SJSA1 (cell line): ENCODE results near the gene IER5L. TPM values are rescaled to one million over a fixed set of nuclear protein-coding genes. Genes with fewer than 3 reads are reported as not detected.

ENCODE experiments used
- DNase-seq, 2 experiments: peaks; one replicate each; pipeline ENCODE4 v3.0.0-alpha.2; 2015 to 2020; ENCODE audit warnings: low spot score in 2 of 2, low read depth in 1 of 2
- H3K27ac ChIP-seq: fragments of 250-450 bp; sonication (Bioruptor Pico); 2 replicates; pipeline ENCODE4 v1.5.1; 2020; ENCODE audit warnings: mild to moderate bottlenecking, moderate library complexity
- H3K27me3 ChIP-seq: fragments of 250-450 bp; sonication (Bioruptor Pico); replicated peaks from 2 replicates; pipeline ENCODE4 v1.5.1; 2020; ENCODE audit warnings: mild to moderate bottlenecking, moderate library complexity
- H3K36me3 ChIP-seq: fragments of 250-450 bp; sonication (Bioruptor Pico); 2 replicates; pipeline ENCODE4 v1.5.1; 2020; ENCODE audit warnings: mild to moderate bottlenecking
- H3K4me1 ChIP-seq: fragments of 250-450 bp; sonication (Bioruptor Pico); replicated peaks from 2 replicates; pipeline ENCODE4 v1.6.1; 2021; ENCODE audit warnings: mild to moderate bottlenecking
- H3K4me3 ChIP-seq: fragments of 250-450 bp; sonication (Bioruptor Pico); 2 replicates; pipeline ENCODE4 v1.5.1; 2020; ENCODE audit warnings: mild to moderate bottlenecking
- H3K9me3 ChIP-seq: fragments of 250-450 bp; sonication (Bioruptor Pico); replicated peaks from 2 replicates; pipeline ENCODE4 v1.5.1; 2020; ENCODE audit warnings: mild to moderate bottlenecking
- total RNA-seq: library from RNA; depleted of rRNA; stranded (reverse); fragments of >200 nt; shearing (Covaris generic); gene quantifications from 2 replicates; pipeline ENCODE4 v1.2.3, GENCODE V29; 2014

Gene IER5L
- total RNA-seq, 1 experiment from 2014 or later = 8.8 TPM

GRCh38 chr9:129182625-129183494 is 4.8 kb upstream of the IER5L start:
- DNase-seq = peak in 1 of 2 experiments; percentile 51
- no peaks in the 10 kb centered on the region for H3K27me3 ChIP-seq
- no peaks in the 10 kb centered on the region for H3K36me3 ChIP-seq
- no peak overlapping the region for H3K27ac ChIP-seq
- no peaks in the 10 kb centered on the region for H3K9me3 ChIP-seq
- no peak overlapping the region for H3K4me3 ChIP-seq
- peaks cover 10% of the 10 kb centered on the region for H3K4me1 ChIP-seq

- H3K9me3 ChIP-seq = no peaks in the 10 kb centered on the region
- H3K4me1 ChIP-seq = peaks cover 13% of the 10 kb centered on the region
- no peak overlapping the region for H3K27ac ChIP-seq
- H3K4me3 ChIP-seq = no peak overlapping the region
- DNase-seq = no peak
- H3K36me3 ChIP-seq = no peaks in the 10 kb centered on the region
- no peaks in the 10 kb centered on the region for H3K27me3 ChIP-seq
Observed at GRCh38 chr9:129182122-129182521, 4.1 kb upstream of the IER5L start.

GRCh38 chr9:129181246-129181645 is 3.2 kb upstream of the IER5L start:
- no peaks in the 10 kb centered on the region for H3K36me3 ChIP-seq
- peaks cover 13% of the 10 kb centered on the region for H3K4me1 ChIP-seq
- no peak for DNase-seq
- H3K4me3 ChIP-seq = no peak overlapping the region
- H3K27ac ChIP-seq = no peak overlapping the region
- no peaks in the 10 kb centered on the region for H3K27me3 ChIP-seq
- H3K9me3 ChIP-seq = no peaks in the 10 kb centered on the region

GRCh38 chr9:129178568-129179382 is 714 bp upstream of the IER5L start:
- peak overlapping the region; percentile 33; the same call in 1 of the 2 replicates for H3K27ac ChIP-seq

GRCh38 chr9:129177443-129177790 is 644 bp downstream of the IER5L start:
- peak overlapping the region; percentile 52 for H3K4me3 ChIP-seq
- peaks cover 34% of the 10 kb centered on the region for H3K4me1 ChIP-seq
- H3K36me3 ChIP-seq = no peaks in the 10 kb centered on the region; the same call in 1 of the 2 replicates
- no peak for DNase-seq
- H3K27me3 ChIP-seq = no peaks in the 10 kb centered on the region
- no peaks in the 10 kb centered on the region for H3K9me3 ChIP-seq
- no peak overlapping the region for H3K27ac ChIP-seq

More at GRCh38 chr9:129178568-129179382, 714 bp upstream of the IER5L start:
- no peaks in the 10 kb centered on the region for H3K27me3 ChIP-seq
- no peaks in the 10 kb centered on the region; the same call in 1 of the 2 replicates for H3K36me3 ChIP-seq
- no peak for DNase-seq
- peak overlapping the region; percentile 52 for H3K4me3 ChIP-seq
- H3K4me1 ChIP-seq = peaks cover 29% of the 10 kb centered on the region
- H3K9me3 ChIP-seq = no peaks in the 10 kb centered on the region

- Histone ChIP-seq H3K4me1 (peaks cover 34% of the 10 kb centered on the region), H3K9me3 (no peaks in the 10 kb centered on the region), H3K4me3 (peak overlapping the region; percentile 52), H3K27me3 (no peaks in the 10 kb centered on the region), H3K27ac (no peak overlapping the region), H3K36me3 (no peaks in the 10 kb centered on the region; the same call in 1 of the 2 replicates)
- DNase-seq = peak in 1 of 2 experiments; percentile 61
Observed at GRCh38 chr9:129176701-129177442, 1.2 kb downstream of the IER5L start.

GRCh38 chr9:129175825-129176633 is 2.0 kb downstream of the IER5L start:
- H3K27ac ChIP-seq = peak overlapping the region; percentile 39; the same call in 1 of the 2 replicates
- peak; percentile 65 to 76 for DNase-seq
- H3K27me3 ChIP-seq = no peaks in the 10 kb centered on the region
- peaks cover 34% of the 10 kb centered on the region for H3K4me1 ChIP-seq
- H3K36me3 ChIP-seq = no peaks in the 10 kb centered on the region; the same call in 1 of the 2 replicates
- H3K4me3 ChIP-seq = peak overlapping the region; percentile 52
- H3K9me3 ChIP-seq = no peaks in the 10 kb centered on the region

GRCh38 chr9:129175515-129175824 is 2.6 kb downstream of the IER5L start:
- H3K36me3 ChIP-seq = no peaks in the 10 kb centered on the region; the same call in 1 of the 2 replicates
- peaks cover 34% of the 10 kb centered on the region for H3K4me1 ChIP-seq
- H3K4me3 ChIP-seq = peak overlapping the region; percentile 52
- H3K27me3 ChIP-seq = no peaks in the 10 kb centered on the region
- no peaks in the 10 kb centered on the region for H3K9me3 ChIP-seq
- DNase-seq = no peak
- H3K27ac ChIP-seq = peak overlapping the region; percentile 39

GRCh38 chr9:129174724-129175514 is 3.1 kb downstream of the IER5L start:
- H3K27ac ChIP-seq = peak overlapping the region; percentile 96
- no peaks in the 10 kb centered on the region; the same call in 1 of the 2 replicates for H3K36me3 ChIP-seq
- H3K27me3 ChIP-seq = no peaks in the 10 kb centered on the region
- H3K9me3 ChIP-seq = no peaks in the 10 kb centered on the region
- peak; percentile 85 to 92 for DNase-seq
- H3K4me1 ChIP-seq = peaks cover 38% of the 10 kb centered on the region
- H3K4me3 ChIP-seq = peak overlapping the region; percentile 52

GRCh38 chr9:129174102-129174723 is 3.8 kb downstream of the IER5L start:
- peak; percentile 83 to 91 for DNase-seq
- Histone ChIP-seq H3K4me3 (peak overlapping the region; percentile 52), H3K9me3 (no peaks in the 10 kb centered on the region), H3K36me3 (no peaks in the 10 kb centered on the region; the same call in 1 of the 2 replicates), H3K27ac (peak overlapping the region; percentile 96), H3K27me3 (no peaks in the 10 kb centered on the region), H3K4me1 (peaks cover 40% of the 10 kb centered on the region)

GRCh38 chr9:129173296-129174101 is 4.6 kb downstream of the IER5L start:
- peaks cover 43% of the 10 kb centered on the region for H3K4me1 ChIP-seq
- H3K36me3 ChIP-seq = no peaks in the 10 kb centered on the region; the same call in 1 of the 2 replicates
- DNase-seq = no peak
- peak overlapping the region; percentile 52 for H3K4me3 ChIP-seq
- H3K27me3 ChIP-seq = no peaks in the 10 kb centered on the region
- peak overlapping the region; percentile 96; the same call in 1 of the 2 replicates for H3K27ac ChIP-seq
- H3K9me3 ChIP-seq = no peaks in the 10 kb centered on the region
